Fibroblast of pulmonary artery (primary cell): Measurements from ENCODE around the gene CEP112.

Source experiments
- DNase-seq: peaks from one replicate; pipeline ENCODE4 v3.0.0-alpha.2; 2010; ENCODE audit warnings: low read depth
- H3K4me3 ChIP-seq: replicated peaks from 2 replicates; pipeline ENCODE4 v1.5.1; 2011; ENCODE audit warnings: low read depth, mild to moderate bottlenecking, control low read depth, low read length, moderate library complexity
- TF ChIP-seq, protein P1 (sequence below): IDR thresholded peaks from 2 replicates; pipeline ENCODE4 v1.5.1; 2011; ENCODE audit warnings: mild to moderate bottlenecking, control low read depth, low read length, inconsistent platforms; ENCODE audit errors: missing control alignments

The CEP112 gene

DNA sequence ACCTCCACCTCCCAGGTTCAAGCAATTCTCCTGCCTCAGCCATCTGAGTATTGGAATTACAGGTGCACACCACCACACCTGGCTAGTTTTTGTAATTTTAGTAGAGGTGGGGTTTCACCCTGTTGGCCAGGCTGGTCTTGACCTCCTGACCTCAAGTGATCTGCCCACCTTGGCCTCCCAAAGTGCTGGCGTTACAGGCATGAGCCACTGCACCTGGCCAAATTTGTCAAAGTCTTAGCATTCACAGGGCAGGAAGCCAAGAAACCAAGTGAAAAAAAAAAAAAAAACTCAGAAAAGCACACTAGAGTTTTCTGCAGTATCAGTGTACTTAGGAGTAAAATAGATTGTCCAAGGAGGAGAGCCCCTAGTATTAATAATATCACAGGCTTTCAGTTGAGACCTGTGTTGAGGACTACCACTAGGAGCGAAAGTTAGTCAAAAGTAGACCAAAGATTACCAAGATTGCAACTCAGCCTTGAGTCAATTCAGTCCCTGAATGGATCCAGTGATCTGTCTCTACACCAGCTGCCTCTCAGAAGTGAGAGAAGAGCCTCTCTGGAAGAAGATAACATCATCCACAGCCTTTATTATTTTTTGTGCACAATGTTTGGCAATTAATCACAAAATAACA lies 159.7 kb downstream of the CEP112 start:
- no peak for DNase-seq
- no peak overlapping the region for H3K4me3 ChIP-seq
- TF ChIP-seq, protein P1, sequence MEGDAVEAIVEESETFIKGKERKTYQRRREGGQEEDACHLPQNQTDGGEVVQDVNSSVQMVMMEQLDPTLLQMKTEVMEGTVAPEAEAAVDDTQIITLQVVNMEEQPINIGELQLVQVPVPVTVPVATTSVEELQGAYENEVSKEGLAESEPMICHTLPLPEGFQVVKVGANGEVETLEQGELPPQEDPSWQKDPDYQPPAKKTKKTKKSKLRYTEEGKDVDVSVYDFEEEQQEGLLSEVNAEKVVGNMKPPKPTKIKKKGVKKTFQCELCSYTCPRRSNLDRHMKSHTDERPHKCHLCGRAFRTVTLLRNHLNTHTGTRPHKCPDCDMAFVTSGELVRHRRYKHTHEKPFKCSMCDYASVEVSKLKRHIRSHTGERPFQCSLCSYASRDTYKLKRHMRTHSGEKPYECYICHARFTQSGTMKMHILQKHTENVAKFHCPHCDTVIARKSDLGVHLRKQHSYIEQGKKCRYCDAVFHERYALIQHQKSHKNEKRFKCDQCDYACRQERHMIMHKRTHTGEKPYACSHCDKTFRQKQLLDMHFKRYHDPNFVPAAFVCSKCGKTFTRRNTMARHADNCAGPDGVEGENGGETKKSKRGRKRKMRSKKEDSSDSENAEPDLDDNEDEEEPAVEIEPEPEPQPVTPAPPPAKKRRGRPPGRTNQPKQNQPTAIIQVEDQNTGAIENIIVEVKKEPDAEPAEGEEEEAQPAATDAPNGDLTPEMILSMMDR, result no peak

DNA sequence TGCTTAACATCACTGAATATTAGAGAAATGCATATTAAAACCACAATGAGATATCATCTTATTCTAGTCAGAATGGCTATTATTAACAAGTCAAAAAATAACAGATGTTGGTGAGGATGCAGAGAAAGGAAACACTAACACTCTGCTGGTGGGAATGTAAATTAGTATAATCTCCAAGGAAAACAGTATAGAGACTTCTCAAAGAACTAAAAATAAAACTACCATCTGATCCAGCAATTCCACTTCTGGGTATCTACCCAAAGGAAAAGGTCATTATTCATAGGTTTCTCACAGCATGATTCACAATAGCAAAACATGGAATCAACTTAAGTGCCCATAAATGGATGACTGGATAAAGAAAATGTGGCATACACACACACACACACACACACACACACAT lies 166.4 kb downstream of the CEP112 start:
- peak; percentile 6 for DNase-seq
- no peak overlapping the region for H3K4me3 ChIP-seq
- TF ChIP-seq, protein P1, result no peak

DNA sequence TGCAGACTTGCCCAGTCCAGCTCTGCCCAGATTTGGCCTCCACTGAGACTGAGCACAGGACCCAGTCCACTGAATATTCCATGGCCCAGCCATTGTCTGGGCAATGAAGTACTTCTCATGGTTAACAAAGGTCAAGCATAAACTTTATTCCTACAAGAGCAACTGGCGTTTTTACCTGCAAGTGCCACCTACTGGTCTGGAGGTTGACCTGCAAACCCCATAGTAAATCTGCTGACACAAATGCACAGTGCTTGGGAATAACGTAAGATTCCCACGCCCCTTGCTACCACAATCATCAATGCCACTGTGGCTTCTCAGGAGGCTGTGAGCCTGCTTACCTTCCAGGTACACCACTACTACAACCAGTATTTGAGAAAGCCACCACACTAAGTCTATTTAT lies 170.2 kb downstream of the CEP112 start:
- TF ChIP-seq, protein P1, result no peak
- no peak overlapping the region for H3K4me3 ChIP-seq
- no peak for DNase-seq

DNA sequence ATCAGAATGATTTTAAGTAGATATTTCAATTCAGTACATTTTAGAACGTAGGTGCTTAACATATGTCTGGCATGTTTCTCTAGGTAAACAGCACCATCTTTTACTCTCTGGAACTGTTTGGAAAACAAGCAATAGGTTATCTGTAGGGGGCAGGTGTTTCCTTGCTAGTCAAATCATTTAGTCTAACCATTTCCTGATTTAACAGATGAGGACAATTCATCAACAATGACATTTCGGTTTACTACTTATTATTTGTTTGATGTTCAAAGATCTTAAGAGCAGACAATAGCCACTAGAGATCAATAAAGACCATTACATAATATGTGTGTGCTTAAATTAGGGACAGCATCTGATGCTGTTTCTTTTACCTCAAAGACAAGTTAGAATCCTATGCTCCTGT lies 173.1 kb downstream of the CEP112 start:
- DNase-seq, result no peak
- TF ChIP-seq, protein P1, result no peak
- H3K4me3 ChIP-seq, result no peak overlapping the region

DNA sequence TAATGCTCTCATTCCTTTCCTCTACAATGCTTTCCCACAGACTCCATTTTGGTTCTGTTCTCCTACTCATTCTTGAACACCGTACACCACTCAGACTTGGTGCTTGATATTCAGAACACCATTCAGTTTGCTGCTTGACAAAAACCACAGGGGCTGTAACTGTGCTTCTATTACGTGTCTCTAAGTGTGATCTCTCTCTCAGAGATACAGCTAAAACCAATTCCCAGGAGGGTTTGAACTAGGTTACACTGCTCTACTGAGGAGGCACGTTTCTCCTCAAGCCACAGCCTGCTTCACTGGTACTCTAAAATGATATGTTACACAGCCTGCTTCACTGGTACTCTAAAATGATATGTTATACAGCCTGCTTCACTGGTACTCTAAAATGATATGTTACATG lies 175.7 kb downstream of the CEP112 start:
- H3K4me3 ChIP-seq, result no peak overlapping the region
- no peak for DNase-seq
- TF ChIP-seq, protein P1, result no peak

DNA sequence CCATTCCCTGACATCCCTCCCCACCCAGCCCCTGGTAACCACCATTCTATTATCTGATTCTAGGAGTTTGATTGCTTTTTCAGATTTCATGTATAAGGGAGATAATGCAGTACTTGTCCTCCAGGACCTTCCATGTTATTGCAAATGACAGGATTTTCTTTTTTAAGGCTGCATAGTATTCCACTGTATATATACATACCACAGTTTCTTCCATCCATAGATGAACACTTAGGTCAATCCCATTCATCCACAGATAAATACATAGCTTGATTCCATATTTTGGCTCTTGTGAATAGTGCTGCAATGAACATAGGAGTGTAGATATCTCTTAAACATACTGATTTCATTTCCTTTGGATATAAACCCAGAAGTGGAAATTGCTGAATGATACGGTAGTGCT lies 183.3 kb downstream of the CEP112 start:
- TF ChIP-seq, protein P1, result no peak
- H3K4me3 ChIP-seq, result no peak overlapping the region
- DNase-seq, result no peak

DNA sequence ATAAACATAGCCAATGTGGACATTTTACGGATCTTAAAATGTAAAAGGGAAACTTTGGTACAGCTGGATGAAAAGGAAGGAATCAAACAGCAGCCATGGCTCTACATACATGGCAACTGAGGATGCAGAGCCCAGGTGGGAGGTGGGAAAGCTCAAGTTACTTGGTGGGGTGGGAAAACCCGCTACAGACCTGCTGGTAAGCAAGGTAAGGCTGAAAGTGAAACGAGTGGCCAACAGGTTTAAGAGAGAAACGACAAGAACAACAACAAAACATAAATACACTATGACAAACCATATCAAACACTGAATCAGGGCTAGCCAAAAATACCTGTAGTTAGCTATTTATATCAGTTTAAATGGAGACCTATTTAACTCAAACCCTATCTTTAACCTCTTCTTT lies 185.3 kb downstream of the CEP112 start:
- no peak overlapping the region for H3K4me3 ChIP-seq
- TF ChIP-seq, protein P1, result no peak

More for the DNA sequence above, 185.3 kb downstream of the CEP112 start:
- no peak for DNase-seq
